ENCODE measurements around the gene HOXC10. TPM values are rescaled to one million over a fixed set of nuclear protein-coding genes. Genes with fewer than 3 reads are reported as not detected.

HOXC10 gene
- total RNA-seq, 1 donor, result not detected

GRCh38 chr12:53950789-53951576 is 34.0 kb upstream of the HOXC10 start:
- no peak for TF ChIP-seq CTCF (IDR thresholded peaks at IDR 0.05; ENCODE audit: insufficient read depth, low read length)
- DNase-seq (ENCODE audit: low read depth), result no peak
- H3K4me3 ChIP-seq (ENCODE audit: low read depth, low read length), result no peak overlapping the region

- no peak overlapping the region for H3K4me3 ChIP-seq (ENCODE audit: low read depth, low read length)
- DNase-seq (ENCODE audit: low read depth), result no peak
- no peak for TF ChIP-seq CTCF (IDR thresholded peaks at IDR 0.05; ENCODE audit: insufficient read depth, low read length)
These were observed 33.2 kb upstream of the HOXC10 start for GRCh38 chr12:53951577-53952334.

- TF ChIP-seq CTCF (IDR thresholded peaks at IDR 0.05; ENCODE audit: insufficient read depth, low read length), result peak; percentile 3
- no peak for DNase-seq (ENCODE audit: low read depth)
- H3K4me3 ChIP-seq (ENCODE audit: low read depth, low read length), result no peak overlapping the region
These were observed 32.6 kb upstream of the HOXC10 start for GRCh38 chr12:53952335-53952694.

DNA sequence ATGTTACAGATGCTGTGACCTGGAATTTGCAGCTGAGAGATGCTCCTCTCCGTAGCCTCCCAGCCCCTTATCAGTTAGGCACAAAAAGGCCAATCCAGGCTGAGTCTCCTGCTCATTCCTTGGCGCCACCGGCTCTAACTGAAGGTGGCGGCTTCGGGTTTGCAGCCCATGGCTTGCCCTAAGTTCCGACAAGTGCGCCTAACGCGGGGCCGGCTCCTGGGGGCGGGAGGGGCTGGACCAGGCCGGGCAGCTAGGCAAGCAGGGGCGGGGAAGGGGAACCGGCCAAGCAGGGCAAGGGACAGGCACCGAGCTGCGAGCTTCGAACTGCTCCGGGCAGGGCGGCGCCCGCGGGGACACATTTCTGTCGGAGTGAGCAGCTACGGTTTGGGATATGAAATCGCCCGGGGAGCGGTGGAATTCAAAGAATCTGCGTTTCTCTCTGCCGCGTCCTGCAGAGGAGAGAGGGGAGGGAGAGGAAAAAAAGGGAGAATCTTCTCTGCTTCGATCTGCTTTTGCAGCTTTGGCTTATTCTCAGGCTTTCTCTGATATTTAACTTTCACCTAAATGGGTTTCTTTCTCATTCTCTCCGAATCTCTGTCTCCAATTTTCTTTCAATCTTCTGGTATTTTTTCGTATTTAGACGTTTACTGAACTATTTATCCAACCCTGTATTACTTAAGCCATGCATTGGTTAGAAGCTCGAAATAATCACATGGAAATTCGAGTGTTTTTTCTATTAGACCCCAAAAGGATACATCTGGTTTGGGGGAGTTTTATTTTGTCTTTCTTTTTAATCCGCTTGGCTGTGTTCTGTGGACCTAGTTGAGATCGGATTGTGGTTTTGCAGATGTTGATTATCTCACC is 31.8 kb upstream of the HOXC10 start:
- no peak overlapping the region for H3K4me3 ChIP-seq (ENCODE audit: low read depth, low read length)
- no peak for TF ChIP-seq CTCF (IDR thresholded peaks at IDR 0.05; ENCODE audit: insufficient read depth, low read length)
- no peak for DNase-seq (ENCODE audit: low read depth)

DNA sequence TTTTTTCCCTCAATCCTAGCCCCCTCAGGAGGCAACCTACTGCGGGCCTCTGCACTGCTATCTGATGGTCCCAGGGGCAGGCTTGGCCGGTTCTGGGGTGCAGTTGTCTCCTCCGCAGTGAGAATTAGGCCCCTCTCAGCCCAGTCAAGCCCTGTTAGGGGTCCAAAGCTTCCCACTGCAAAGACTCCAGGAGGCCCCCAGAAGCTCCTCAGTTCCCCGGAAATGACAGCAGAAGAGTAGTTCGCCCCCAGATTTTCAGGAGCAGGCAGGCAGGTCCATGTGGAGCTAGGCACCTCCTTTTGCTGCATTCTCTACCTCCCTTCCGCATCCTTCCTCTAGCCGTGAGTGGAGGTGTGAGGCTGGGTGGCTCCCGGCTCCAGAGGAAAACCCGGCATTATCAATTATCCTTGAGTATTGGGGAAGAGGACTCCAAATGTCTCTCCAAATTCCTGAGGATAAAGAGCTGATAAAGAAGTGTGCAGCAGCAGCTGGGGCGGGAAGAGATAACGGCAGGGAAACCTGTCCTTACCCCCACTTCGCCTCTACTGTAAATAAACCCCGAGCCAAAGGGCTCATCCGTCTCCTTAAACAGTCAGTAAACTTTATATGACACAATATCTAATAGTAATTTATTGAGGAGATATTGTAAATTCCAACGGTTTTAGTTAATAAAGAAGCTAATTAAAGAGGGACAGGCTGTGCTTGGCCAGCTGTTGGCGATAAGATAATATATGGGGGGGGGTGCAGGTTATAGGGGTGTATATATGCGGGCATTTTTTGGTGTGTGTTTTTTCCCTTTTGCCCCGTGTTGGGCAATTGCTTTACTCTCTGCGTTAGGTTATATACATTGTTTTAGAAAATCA is 30.9 kb upstream of the HOXC10 start:
- DNase-seq (ENCODE audit: low read depth), result no peak
- no peak for TF ChIP-seq CTCF (IDR thresholded peaks at IDR 0.05; ENCODE audit: insufficient read depth, low read length)
- H3K4me3 ChIP-seq (ENCODE audit: low read depth, low read length), result no peak overlapping the region

DNA sequence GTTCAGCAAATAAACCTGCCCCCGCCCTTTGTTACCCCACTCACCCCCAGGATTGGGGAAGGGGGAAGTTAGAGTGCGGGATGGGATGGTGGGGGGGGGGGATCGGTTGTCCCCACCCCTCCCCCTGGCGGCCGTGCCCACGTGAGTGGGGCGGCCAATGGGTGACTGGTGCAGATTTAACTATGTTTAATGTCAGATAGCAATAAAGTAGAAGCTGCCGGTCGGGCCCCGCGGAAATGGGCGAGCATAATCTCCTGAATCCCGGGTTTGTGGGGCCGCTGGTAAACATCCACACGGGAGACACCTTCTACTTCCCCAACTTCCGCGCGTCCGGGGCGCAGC is 30.3 kb upstream of the HOXC10 start, which contains the start of gene HOXC12:
Gene HOXC12, plus strand, starts transcription at position 210 of the 342 bp plus-strand sequence. Its CDS starts 27 bp downstream, at position 237.
- no peak within 1 kb of the TSS for H3K4me3 ChIP-seq (ENCODE audit: low read depth, low read length)
- no peak for DNase-seq (ENCODE audit: low read depth)
- TF ChIP-seq CTCF (IDR thresholded peaks at IDR 0.05; ENCODE audit: insufficient read depth, low read length), result no peak
